SK-N-SH (cell line): ENCODE results near the gene IL18R1. TPM values are rescaled to one million over a fixed set of nuclear protein-coding genes. Genes with fewer than 3 reads are reported as not detected.

Source experiments
- CTCF ChIA-PET: fragments of 300-600, 350-600 bp; formaldehyde crosslinking; extraction: SDS; loops from one replicate; lab custom pipeline; 2021; lab: Yijun Ruan, JAX
- POLR2A ChIA-PET: fragments of 350-600 bp; sonication (Branson Sonifier 250); formaldehyde crosslinking; extraction: SDS; loops from one replicate; lab custom pipeline; 2020; ENCODE audit warnings: antibody characterized with exemption, inconsistent platforms; lab: Yijun Ruan, JAX
- DNase-seq: peaks from one replicate; pipeline ENCODE4 v3.0.0; 2012
- H2AFZ ChIP-seq: fragments of 200-600 bp; sonication (generic); 2 replicates; pipeline ENCODE4 v1.8.1; 2016; ENCODE audit warnings: antibody characterized with exemption, mild to moderate bottlenecking, low read depth
- H3F3A ChIP-seq: fragments of 200-600 bp; sonication (generic); replicated peaks from 2 replicates; pipeline ENCODE3; 2016; ENCODE audit warnings: antibody characterized with exemption, mild to moderate bottlenecking; ENCODE audit not compliant: insufficient read depth
- H3K27ac ChIP-seq, 2 experiments: fragments of 200-500 bp in 1 of 2; fragments of 200-600 bp in 1 of 2; sonication (Bioruptor generic) in 1 of 2; sonication (generic), shearing (Covaris generic) in 1 of 2; 2 replicates each; pipeline versions ENCODE4 v1.5.1 to v1.6.1; 2014 to 2016; ENCODE audit warnings: low read depth in 2 of 2, inconsistent platforms in 1 of 2, low read length in 1 of 2, mild to moderate bottlenecking in 1 of 2, mixed read lengths in 1 of 2
- H3K27me3 ChIP-seq: fragments of 200-600 bp; sonication (generic), shearing (Covaris generic); 2 replicates; pipeline ENCODE4 v1.6.1; 2016; ENCODE audit warnings: mixed run types; ENCODE audit not compliant: insufficient read depth
- H3K36me3 ChIP-seq, 2 experiments: fragments of 200-500 bp in 1 of 2; fragments of 200-600 bp in 1 of 2; sonication (Bioruptor generic) in 1 of 2; sonication (generic) in 1 of 2; replicated peaks in 1 of 2; 2 replicates each; pipeline versions ENCODE3 to v1.5.1; 2014 to 2016; ENCODE audit warnings: low read length in 1 of 2, mild to moderate bottlenecking in 1 of 2; ENCODE audit not compliant: insufficient read depth in 2 of 2, control insufficient read depth in 1 of 2
- H3K4me1 ChIP-seq, 2 experiments: fragments of 200-500 bp in 1 of 2; fragments of 200-600 bp in 1 of 2; sonication (Bioruptor generic) in 1 of 2; sonication (generic), shearing (Covaris generic) in 1 of 2; 2 replicates each; pipeline versions ENCODE4 v1.5.1 to v1.6.1; 2014 to 2016; ENCODE audit warnings: low read depth in 1 of 2, low read length in 1 of 2, mixed run types in 1 of 2; ENCODE audit not compliant: insufficient read depth in 2 of 2, control insufficient read depth in 1 of 2
- H3K4me2 ChIP-seq: fragments of 200-600 bp; sonication (generic), shearing (Covaris generic); 2 replicates; pipeline ENCODE4 v1.6.1; 2017; ENCODE audit warnings: mixed run types
- H3K4me3 ChIP-seq, 2 experiments: fragments of 200-500 bp in 1 of 2; fragments of 200-600 bp in 1 of 2; sonication (Bioruptor generic) in 1 of 2; sonication (generic), shearing (Covaris generic) in 1 of 2; 2 replicates each; pipeline versions ENCODE4 v1.5.1 to v1.8.1; 2014 to 2016; ENCODE audit warnings: low read depth in 2 of 2, inconsistent platforms in 1 of 2, low read length in 1 of 2, mild to moderate bottlenecking in 1 of 2, mixed read lengths in 1 of 2, moderate library complexity in 1 of 2
- H3K79me2 ChIP-seq: fragments of 200-600 bp; sonication (generic); 2 replicates; pipeline ENCODE4 v1.8.1; 2017; ENCODE audit warnings: mild to moderate bottlenecking; ENCODE audit not compliant: insufficient read depth
- H3K9ac ChIP-seq: fragments of 200-600 bp; sonication (generic); 2 replicates; pipeline ENCODE4 v1.6.1; 2017; ENCODE audit warnings: mixed run types
- H3K9me2 ChIP-seq: fragments of 200-600 bp; sonication (generic); 2 replicates; pipeline ENCODE4 v1.6.1; 2017; ENCODE audit warnings: mixed run types
- H3K9me3 ChIP-seq: fragments of 200-600 bp; sonication (generic); 2 replicates; pipeline ENCODE4 v1.6.1; 2017; ENCODE audit warnings: mixed run types, mild to moderate bottlenecking, moderate library complexity
- H4K20me1 ChIP-seq: fragments of 200-600 bp; sonication (generic); 2 replicates; pipeline ENCODE4 v1.6.1; 2017; ENCODE audit warnings: mild to moderate bottlenecking, mixed run types; ENCODE audit not compliant: insufficient read depth
- CHD2 ChIP-seq: fragments of 150-350 bp; IDR thresholded peaks from 2 replicates; pipeline ENCODE4 v1.6.1; 2018; ENCODE audit warnings: low read length; ENCODE audit not compliant: partially characterized antibody
- ELF1 ChIP-seq: IDR thresholded peaks from 2 replicates; pipeline ENCODE4 v1.4.0; 2012
- EZH2phosphoT487 ChIP-seq: fragments of 200-600 bp; sonication (generic); IDR thresholded peaks from 2 replicates; pipeline ENCODE4 v1.6.1; 2017; ENCODE audit warnings: low read depth, mixed run types, mild to moderate bottlenecking, antibody characterized with exemption, moderate library complexity, borderline replicate concordance
- FOSL2 ChIP-seq: IDR thresholded peaks from 2 replicates; pipeline ENCODE4 v1.4.0; 2012; ENCODE audit warnings: low read depth, mild to moderate bottlenecking, moderate library complexity, borderline replicate concordance
- GATA2 ChIP-seq: sonication (generic); formaldehyde crosslinking; IDR thresholded peaks from 2 replicates; pipeline ENCODE4 v1.5.0; 2020; ENCODE audit warnings: mild to moderate bottlenecking, missing genetic modification reagents
- JUND ChIP-seq: IDR thresholded peaks from 2 replicates; pipeline ENCODE4 v1.4.0; 2012
- MXI1 ChIP-seq: IDR thresholded peaks from 2 replicates; pipeline ENCODE4 v1.6.1; 2012; ENCODE audit warnings: mild to moderate bottlenecking, low read depth, low read length, improper control_type of control experiment
- NFIC ChIP-seq: IDR thresholded peaks from 2 replicates; pipeline ENCODE4 v1.4.0; 2012; ENCODE audit warnings: borderline replicate concordance
- NRF1 ChIP-seq: IDR thresholded peaks from 2 replicates; pipeline ENCODE4 v1.6.1; 2012; ENCODE audit warnings: low read depth, mild to moderate bottlenecking, low read length
- POLR2AphosphoS5 ChIP-seq: IDR thresholded peaks from 2 replicates; pipeline ENCODE4 v1.6.1; 2012; ENCODE audit warnings: low read depth, low read length
- RXRA ChIP-seq: IDR thresholded peaks from 2 replicates; pipeline ENCODE4 v1.4.0; 2012; ENCODE audit warnings: low read depth, mild to moderate bottlenecking, borderline replicate concordance
- SIN3A ChIP-seq: IDR thresholded peaks from 2 replicates; pipeline ENCODE4 v1.6.1; 2012; ENCODE audit warnings: low read depth, mild to moderate bottlenecking, low read length, moderate library complexity, borderline replicate concordance
- SMC3 ChIP-seq: IDR thresholded peaks from 2 replicates; pipeline ENCODE4 v1.6.1; 2012; ENCODE audit warnings: low read depth, low read length, improper control_type of control experiment
- TAF1 ChIP-seq: IDR thresholded peaks from 2 replicates; pipeline ENCODE4 v1.6.1; 2012; ENCODE audit warnings: low read depth, mild to moderate bottlenecking, low read length, moderate library complexity, borderline replicate concordance
- TCF12 ChIP-seq: IDR thresholded peaks from 2 replicates; pipeline ENCODE4 v1.4.0; 2012
- YY1 ChIP-seq: IDR thresholded peaks from 2 replicates; pipeline ENCODE4 v1.4.0; 2012; ENCODE audit warnings: low read depth, mild to moderate bottlenecking
- WGBS: methylation state at CpG from one replicate; pipeline ENCODE4 v1.1.6; 2017; ENCODE audit warnings: low lambda C conversion rate; 5-methylcytosine and 5-hydroxymethylcytosine counted together
- polyA plus RNA-seq, 3 experiments: library from polyadenylated mRNA; depleted of rRNA; stranded (reverse); fragments of >200 nt; gene quantifications; 2 replicates each; pipeline ENCODE4 v1.2.3, GENCODE V29; 2012
- TF ChIP-seq, protein P1 (sequence below): IDR thresholded peaks from 2 replicates; pipeline ENCODE4 v1.4.0; 2012; ENCODE audit warnings: low read depth, borderline replicate concordance
- TF ChIP-seq, protein P2 (sequence below): IDR thresholded peaks from 2 replicates; pipeline ENCODE4 v1.4.0; 2012; ENCODE audit warnings: low read depth
- TF ChIP-seq, protein P3 (sequence below): IDR thresholded peaks from 2 replicates; pipeline ENCODE4 v1.4.0; 2012; ENCODE audit warnings: low read depth, borderline replicate concordance
- TF ChIP-seq, protein P4 (sequence below): IDR thresholded peaks from 2 replicates; pipeline ENCODE4; 2012
- TF ChIP-seq, protein P5 (sequence below): fragments of 150-350 bp; IDR thresholded peaks from 2 replicates; pipeline ENCODE4 v1.6.1; 2017; ENCODE audit warnings: antibody characterized with exemption, low read length, low read depth, borderline replicate concordance

The IL18R1 gene
- polyA plus RNA-seq, 1 of the 3 experiments (the other 2 are of a cell fraction), result not detected

DNA sequence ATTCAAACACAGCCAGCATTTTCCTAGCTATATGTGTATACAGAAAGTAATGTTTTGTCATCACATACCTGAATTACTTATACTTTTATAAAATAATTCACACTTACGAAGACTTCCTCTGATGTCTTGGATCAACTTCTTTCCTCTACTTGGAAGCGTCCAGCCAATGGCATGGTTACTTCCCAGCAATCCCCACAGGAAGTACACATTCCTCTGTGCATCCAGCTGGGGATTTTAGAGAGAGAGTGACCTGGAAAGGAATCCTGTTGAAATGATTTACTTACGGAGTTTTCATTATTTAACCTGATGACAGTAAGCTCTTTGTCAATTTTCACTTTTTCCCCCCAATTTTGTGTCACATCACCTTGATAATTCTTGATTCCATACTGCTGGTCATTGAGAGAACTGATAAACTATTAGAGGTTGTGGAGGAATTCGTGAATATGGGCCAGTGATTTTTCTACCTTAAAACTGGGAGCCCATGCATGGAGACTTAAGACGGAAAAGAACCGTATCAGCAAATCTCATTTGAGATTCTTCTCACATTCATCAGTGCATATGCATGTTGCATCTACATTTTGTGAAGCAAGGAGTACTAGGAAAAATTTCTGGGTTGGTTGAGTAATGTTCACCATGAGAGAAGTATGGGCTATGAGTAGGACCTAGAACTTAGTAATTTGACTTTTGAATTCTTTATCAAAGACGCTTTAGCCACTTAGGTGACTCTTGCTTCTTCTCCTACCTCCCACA, 9.0 kb upstream of the IL18R1 start (continued):
- TF ChIP-seq CHD2 (no peak), EZH2phosphoT487 (no peak), POLR2AphosphoS5 (no peak), NFIC (no peak)
- TF ChIP-seq, protein P1, sequence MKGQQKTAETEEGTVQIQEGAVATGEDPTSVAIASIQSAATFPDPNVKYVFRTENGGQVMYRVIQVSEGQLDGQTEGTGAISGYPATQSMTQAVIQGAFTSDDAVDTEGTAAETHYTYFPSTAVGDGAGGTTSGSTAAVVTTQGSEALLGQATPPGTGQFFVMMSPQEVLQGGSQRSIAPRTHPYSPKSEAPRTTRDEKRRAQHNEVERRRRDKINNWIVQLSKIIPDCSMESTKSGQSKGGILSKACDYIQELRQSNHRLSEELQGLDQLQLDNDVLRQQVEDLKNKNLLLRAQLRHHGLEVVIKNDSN, result no peak
- TF ChIP-seq, all 33 proteins: peak for 0

DNA sequence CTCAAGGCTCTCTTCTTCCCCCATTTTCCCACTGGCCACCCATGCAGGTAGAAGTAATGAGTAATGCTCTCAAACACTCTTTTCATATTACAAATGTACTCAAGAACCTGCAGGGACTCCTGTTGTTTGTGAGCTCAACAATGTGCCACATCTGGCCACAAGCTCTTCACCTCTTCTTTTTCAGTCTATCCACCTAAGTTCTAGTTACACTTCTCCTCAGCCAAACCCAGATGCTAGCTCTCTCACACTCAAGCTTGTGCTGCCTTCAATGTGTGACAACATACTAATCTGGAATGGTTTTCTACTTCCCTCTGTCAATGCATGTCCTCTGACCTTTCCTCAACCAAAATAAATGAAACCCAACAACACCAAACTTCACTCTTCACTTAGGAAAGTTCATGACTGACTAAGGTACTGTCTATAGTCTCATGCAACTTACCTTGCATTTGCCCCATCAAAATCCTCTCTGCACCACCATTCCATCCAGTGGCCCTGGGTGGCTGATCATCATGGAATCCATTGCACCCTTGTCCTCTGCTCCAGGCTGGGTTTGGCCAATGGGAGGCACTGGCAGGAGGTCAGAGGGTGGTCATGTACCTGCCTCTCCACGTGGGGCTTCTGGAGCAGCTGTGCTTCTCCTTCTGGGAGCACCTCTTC, 5.3 kb upstream of the IL18R1 start:
- CTCF ChIA-PET, result no interaction called here
- Histone ChIP-seq H3K27me3 (peaks cover 5% of the 10 kb centered on the region; the same call in 1 of the 2 replicates), H3F3A (no peaks in the 10 kb centered on the region), H3K9ac (no peak overlapping the region)
- TF ChIP-seq ELF1, result no peak
- no peak for TF ChIP-seq FOSL2
- TF ChIP-seq EZH2phosphoT487, result no peak
- TF ChIP-seq, protein P2, sequence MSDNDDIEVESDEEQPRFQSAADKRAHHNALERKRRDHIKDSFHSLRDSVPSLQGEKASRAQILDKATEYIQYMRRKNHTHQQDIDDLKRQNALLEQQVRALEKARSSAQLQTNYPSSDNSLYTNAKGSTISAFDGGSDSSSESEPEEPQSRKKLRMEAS, result no peak
- no peak for TF ChIP-seq YY1
- TF ChIP-seq, all 33 proteins: peak for 0
- Histone ChIP-seq H3K27ac (no peak overlapping the region), H3K4me2 (no peak overlapping the region), H3K4me3 (no peak overlapping the region), H4K20me1 (no peaks in the 10 kb centered on the region), H2AFZ (no peak overlapping the region), H3K4me1 (no peaks in the 10 kb centered on the region), H3K9me3 (no peaks in the 10 kb centered on the region), H3K9me2 (no peaks in the 10 kb centered on the region), H3K79me2 (no peaks in the 10 kb centered on the region), H3K36me3 (no peaks in the 10 kb centered on the region)
- 0% methylated on average over 1 of the region's 1 CpG for WGBS
- POLR2A ChIA-PET, result no interaction called here
- no peak for DNase-seq

DNA sequence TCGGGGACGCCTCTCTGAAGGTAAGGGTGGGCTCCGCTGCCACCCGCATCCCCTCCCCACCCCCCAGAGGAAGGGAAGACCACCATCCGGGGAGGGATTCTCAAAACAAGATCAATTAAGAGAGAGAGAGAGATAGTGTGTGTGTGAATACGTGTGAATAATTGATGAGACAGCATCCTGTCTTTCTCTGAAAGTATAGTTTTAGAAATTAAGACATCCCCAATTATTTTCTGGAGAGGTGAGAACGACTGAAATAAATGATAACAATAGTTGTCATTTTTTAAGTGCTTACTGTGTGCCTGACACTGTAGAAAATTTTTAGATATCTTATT, 751 bp downstream of the IL18R1 start:
- H3K27me3 ChIP-seq, result peaks cover 32% of the 10 kb centered on the region; the same call in 1 of the 2 replicates
- H3F3A ChIP-seq, result no peaks in the 10 kb centered on the region
- ChIA-PET CTCF (interaction anchor here (0.6 to 1.6 kb wide), 7 partner anchors 16 to 1104 kb away, joined by 3 to 6 read pairs (median 3); no protein-coding TSS in a partner anchor), POLR2A (no interaction called here)
- H3K4me3 ChIP-seq, result peak overlapping the region; percentile 50 to 63; a peak in 3 of 4 replicates
- no peak overlapping the region for H3K9ac ChIP-seq
- no peak for DNase-seq
- H3K4me2 ChIP-seq, result peak overlapping the region; percentile 98
- peaks cover 0 to 3% of the 10 kb centered on the region in 2 experiments; a peak in 1 of 4 replicates for H3K4me1 ChIP-seq
- no peaks in the 10 kb centered on the region for H3K9me2 ChIP-seq
- H3K79me2 ChIP-seq, result no peaks in the 10 kb centered on the region
- H3K36me3 ChIP-seq, result no peaks in the 10 kb centered on the region
- WGBS, result 3% methylated on average over 7 of the region's 7 CpGs
- no peaks in the 10 kb centered on the region for H3K9me3 ChIP-seq
- H4K20me1 ChIP-seq, result no peaks in the 10 kb centered on the region
- no peak overlapping the region for H3K27ac ChIP-seq
- H2AFZ ChIP-seq, result peak overlapping the region; percentile 87; the same call in 1 of the 2 replicates
- no peak for TF ChIP-seq SIN3A
- TF ChIP-seq RXRA, result no peak
- TF ChIP-seq NRF1, result no peak
- TF ChIP-seq, protein P3, sequence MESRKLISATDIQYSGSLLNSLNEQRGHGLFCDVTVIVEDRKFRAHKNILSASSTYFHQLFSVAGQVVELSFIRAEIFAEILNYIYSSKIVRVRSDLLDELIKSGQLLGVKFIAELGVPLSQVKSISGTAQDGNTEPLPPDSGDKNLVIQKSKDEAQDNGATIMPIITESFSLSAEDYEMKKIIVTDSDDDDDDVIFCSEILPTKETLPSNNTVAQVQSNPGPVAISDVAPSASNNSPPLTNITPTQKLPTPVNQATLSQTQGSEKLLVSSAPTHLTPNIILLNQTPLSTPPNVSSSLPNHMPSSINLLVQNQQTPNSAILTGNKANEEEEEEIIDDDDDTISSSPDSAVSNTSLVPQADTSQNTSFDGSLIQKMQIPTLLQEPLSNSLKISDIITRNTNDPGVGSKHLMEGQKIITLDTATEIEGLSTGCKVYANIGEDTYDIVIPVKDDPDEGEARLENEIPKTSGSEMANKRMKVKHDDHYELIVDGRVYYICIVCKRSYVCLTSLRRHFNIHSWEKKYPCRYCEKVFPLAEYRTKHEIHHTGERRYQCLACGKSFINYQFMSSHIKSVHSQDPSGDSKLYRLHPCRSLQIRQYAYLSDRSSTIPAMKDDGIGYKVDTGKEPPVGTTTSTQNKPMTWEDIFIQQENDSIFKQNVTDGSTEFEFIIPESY, result no peak
- TF ChIP-seq EZH2phosphoT487, result no peak
- no peak for TF ChIP-seq TAF1
- TF ChIP-seq MXI1, result no peak
- no peak for TF ChIP-seq SMC3
- TF ChIP-seq, protein P4, sequence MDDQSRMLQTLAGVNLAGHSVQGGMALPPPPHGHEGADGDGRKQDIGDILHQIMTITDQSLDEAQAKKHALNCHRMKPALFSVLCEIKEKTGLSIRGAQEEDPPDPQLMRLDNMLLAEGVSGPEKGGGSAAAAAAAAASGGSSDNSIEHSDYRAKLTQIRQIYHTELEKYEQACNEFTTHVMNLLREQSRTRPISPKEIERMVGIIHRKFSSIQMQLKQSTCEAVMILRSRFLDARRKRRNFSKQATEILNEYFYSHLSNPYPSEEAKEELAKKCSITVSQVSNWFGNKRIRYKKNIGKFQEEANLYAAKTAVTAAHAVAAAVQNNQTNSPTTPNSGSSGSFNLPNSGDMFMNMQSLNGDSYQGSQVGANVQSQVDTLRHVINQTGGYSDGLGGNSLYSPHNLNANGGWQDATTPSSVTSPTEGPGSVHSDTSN, result no peak
- no peak for TF ChIP-seq ELF1
- no peak for TF ChIP-seq GATA2 (CRISPR knock-in tag)
- TF ChIP-seq, protein P5, sequence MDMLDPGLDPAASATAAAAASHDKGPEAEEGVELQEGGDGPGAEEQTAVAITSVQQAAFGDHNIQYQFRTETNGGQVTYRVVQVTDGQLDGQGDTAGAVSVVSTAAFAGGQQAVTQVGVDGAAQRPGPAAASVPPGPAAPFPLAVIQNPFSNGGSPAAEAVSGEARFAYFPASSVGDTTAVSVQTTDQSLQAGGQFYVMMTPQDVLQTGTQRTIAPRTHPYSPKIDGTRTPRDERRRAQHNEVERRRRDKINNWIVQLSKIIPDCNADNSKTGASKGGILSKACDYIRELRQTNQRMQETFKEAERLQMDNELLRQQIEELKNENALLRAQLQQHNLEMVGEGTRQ, result no peak
- no peak for TF ChIP-seq JUND
- no peak for TF ChIP-seq YY1
- no peak for TF ChIP-seq TCF12
